H1 (cell line): Measurements from ENCODE around the gene BRPF3. TPM values are rescaled to one million over a fixed set of nuclear protein-coding genes. Genes with fewer than 3 reads are reported as not detected.

Source experiments
- CTCF ChIA-PET: fragments of 300-600 bp; sonication (Branson Sonifier 250); formaldehyde crosslinking; loops from one replicate; lab custom pipeline; 2021; ENCODE audit not compliant: partially characterized antibody; lab: Charles Lee
- POLR2A ChIA-PET: fragments of 300-600 bp; sonication (Branson Sonifier 250); formaldehyde crosslinking; loops from one replicate; lab custom pipeline; 2021; ENCODE audit warnings: inconsistent platforms; ENCODE audit not compliant: partially characterized antibody; lab: Charles Lee
- DNase-seq, 2 experiments: peaks; one replicate each; pipeline versions ENCODE4 v3.0.0 to v3.0.0-alpha.2; 2010 to 2022; ENCODE audit warnings: low spot score in 2 of 2, low read depth in 1 of 2, mixed read lengths in 1 of 2
- FAIRE-seq: peaks from 2 replicates; lab custom pipeline; 2011; peaks lifted over from hg19 to GRCh38; lab: Jason Lieb, UNC
- H2AFZ ChIP-seq: 2 replicates; pipeline ENCODE4 v1.8.1; 2012; ENCODE audit warnings: low read length, inconsistent platforms
- H2AK5ac ChIP-seq: 2 replicates; pipeline ENCODE4 v1.6.1; 2013; ENCODE audit warnings: low read depth, low read length
- H2BK120ac ChIP-seq: replicated peaks from 2 replicates; pipeline ENCODE3; 2013; ENCODE audit warnings: low read depth, low read length, inconsistent platforms
- H2BK12ac ChIP-seq: 2 replicates; pipeline ENCODE4 v1.6.1; 2013; ENCODE audit warnings: low read depth, low read length
- H2BK15ac ChIP-seq: 2 replicates; pipeline ENCODE4 v1.6.1; 2013; ENCODE audit warnings: low read length
- H2BK20ac ChIP-seq: 2 replicates; pipeline ENCODE4 v1.6.1; 2013; ENCODE audit warnings: low read length
- H2BK5ac ChIP-seq: 2 replicates; pipeline ENCODE4 v1.6.1; 2013; ENCODE audit warnings: low read depth, low read length
- H3K14ac ChIP-seq: 2 replicates; pipeline ENCODE4 v1.6.1; 2013; ENCODE audit warnings: inconsistent platforms; ENCODE audit not compliant: insufficient read length
- H3K18ac ChIP-seq: 2 replicates; pipeline ENCODE4 v1.6.1; 2013; ENCODE audit warnings: low read length; ENCODE audit errors: extremely low read depth
- H3K23ac ChIP-seq: 2 replicates; pipeline ENCODE4 v1.6.1; 2013; ENCODE audit warnings: inconsistent platforms; ENCODE audit not compliant: insufficient read length
- H3K23me2 ChIP-seq: 2 replicates; pipeline ENCODE4 v1.6.1; 2013; ENCODE audit warnings: low read depth, low read length
- H3K27ac ChIP-seq: 2 replicates; pipeline ENCODE4 v1.6.1; 2011; ENCODE audit warnings: low read depth, low read length, inconsistent platforms
- H3K27me3 ChIP-seq, 4 experiments: replicated peaks in 1 of 4; 1 replicate in 1 of 4; 2 replicates in 3 of 4; pipeline versions ENCODE4 v1.6.1 to v1.8.1; 2011 to 2013; ENCODE audit warnings: low read length in 3 of 4, mild to moderate bottlenecking in 3 of 4, inconsistent platforms in 2 of 4, mixed read lengths in 2 of 4, moderate library complexity in 1 of 4; ENCODE audit not compliant: control insufficient read depth in 3 of 4, insufficient read depth in 3 of 4; ENCODE audit errors: extremely low read depth in 1 of 4
- H3K36me3 ChIP-seq, 4 experiments: 2 replicates each; pipeline versions ENCODE4 v1.6.1 to v1.8.1; 2011 to 2013; ENCODE audit warnings: mild to moderate bottlenecking in 4 of 4, low read length in 3 of 4, moderate library complexity in 2 of 4, control low read depth in 1 of 4, inconsistent platforms in 1 of 4; ENCODE audit not compliant: insufficient read depth in 4 of 4, control insufficient read depth in 2 of 4
- H3K4ac ChIP-seq: replicated peaks from 2 replicates; pipeline ENCODE3; 2013; ENCODE audit warnings: low read length, low read depth, mixed read lengths, inconsistent platforms; ENCODE audit not compliant: insufficient read length
- H3K4me1 ChIP-seq, 4 experiments: replicated peaks in 1 of 4; 1 replicate in 1 of 4; 2 replicates in 3 of 4; pipeline versions ENCODE4 v1.6.1 to v1.8.1; 2011 to 2013; ENCODE audit warnings: low read length in 3 of 4, inconsistent platforms in 2 of 4, mixed read lengths in 1 of 4; ENCODE audit not compliant: insufficient read depth in 4 of 4, control insufficient read depth in 3 of 4
- H3K4me2 ChIP-seq, 2 experiments: 2 replicates each; pipeline versions ENCODE4 v1.6.1 to v1.8.1; 2011 to 2013; ENCODE audit warnings: low read depth in 2 of 2, low read length in 2 of 2, control low read depth in 1 of 2, inconsistent platforms in 1 of 2, mild to moderate bottlenecking in 1 of 2; ENCODE audit not compliant: insufficient read depth in 1 of 2
- H3K4me3 ChIP-seq, 4 experiments: fragments of 200-600, 300-600 bp in 1 of 4; sonication (generic), shearing (Covaris generic), sonication (Bioruptor Twin) in 1 of 4; 2 replicates each; pipeline versions ENCODE4 v1.5.1 to v1.8.1; 2011 to 2016; ENCODE audit warnings: low read length in 4 of 4, low read depth in 3 of 4, control low read depth in 2 of 4, inconsistent platforms in 2 of 4, mild to moderate bottlenecking in 2 of 4, mixed read lengths in 1 of 4, moderate library complexity in 1 of 4; ENCODE audit not compliant: insufficient read depth in 2 of 4; ENCODE audit errors: extremely low read depth in 1 of 4
- H3K56ac ChIP-seq: replicated peaks from 2 replicates; pipeline ENCODE3; 2013; ENCODE audit warnings: low read depth, mild to moderate bottlenecking, mixed read lengths, low read length, inconsistent platforms; ENCODE audit not compliant: insufficient read length
- H3K79me1 ChIP-seq: 2 replicates; pipeline ENCODE4 v1.6.1; 2013; ENCODE audit warnings: low read depth, low read length, control low read depth
- H3K79me2 ChIP-seq, 2 experiments: 2 replicates each; pipeline versions ENCODE4 v1.6.1 to v1.8.1; 2012 to 2013; ENCODE audit warnings: low read length in 2 of 2, mild to moderate bottlenecking in 2 of 2, inconsistent platforms in 1 of 2; ENCODE audit not compliant: insufficient read depth in 2 of 2, control insufficient read depth in 1 of 2
- H3K9ac ChIP-seq, 4 experiments: replicated peaks in 1 of 4; 1 replicate in 1 of 4; 2 replicates in 3 of 4; pipeline versions ENCODE4 v1.6.1 to v1.8.1; 2011 to 2013; ENCODE audit warnings: low read depth in 3 of 4, low read length in 3 of 4, control low read depth in 2 of 4, mild to moderate bottlenecking in 2 of 4, moderate library complexity in 2 of 4, inconsistent platforms in 1 of 4; ENCODE audit errors: extremely low read depth in 1 of 4
- H3K9me3 ChIP-seq, 2 experiments: 2 replicates each; pipeline versions ENCODE4 v1.6.1 to v1.8.1; 2012 to 2013; ENCODE audit warnings: mild to moderate bottlenecking in 2 of 2, moderate library complexity in 2 of 2, control low read depth in 1 of 2, inconsistent platforms in 1 of 2, low read depth in 1 of 2, low read length in 1 of 2, mixed read lengths in 1 of 2; ENCODE audit not compliant: insufficient read depth in 2 of 2
- H4K20me1 ChIP-seq, 2 experiments: replicated peaks in 1 of 2; 2 replicates each; pipeline versions ENCODE3 to v1.8.1; 2011 to 2013; ENCODE audit warnings: inconsistent platforms in 2 of 2, low read length in 2 of 2, mild to moderate bottlenecking in 1 of 2; ENCODE audit not compliant: insufficient read depth in 2 of 2, control insufficient read depth in 1 of 2
- H4K5ac ChIP-seq: 2 replicates; pipeline ENCODE4 v1.6.1; 2013; ENCODE audit warnings: low read length, low read depth, mixed read lengths, inconsistent platforms; ENCODE audit not compliant: insufficient read length
- H4K8ac ChIP-seq: 2 replicates; pipeline ENCODE4 v1.8.0; 2013; ENCODE audit warnings: mild to moderate bottlenecking, moderate library complexity, low read length, inconsistent platforms; ENCODE audit not compliant: insufficient read depth; ENCODE audit errors: extremely low read depth
- H4K91ac ChIP-seq: replicated peaks from 2 replicates; pipeline ENCODE3; 2013; ENCODE audit warnings: low read length, mixed read lengths, inconsistent platforms; ENCODE audit not compliant: insufficient read length
- HDAC6 ChIP-seq: IDR thresholded peaks from one replicate; pipeline ENCODE4 v1.7.1; 2012; ENCODE audit warnings: low read depth, mild to moderate bottlenecking, inconsistent platforms, low read length, moderate library complexity
- WGBS, 2 experiments: shearing (Covaris generic) in 1 of 2; methylation state at CpG; one replicate each; pipeline versions ENCODE4 v1.1.6 to v1.1.7; 2013 to 2015; ENCODE audit warnings: low lambda C conversion rate in 2 of 2, mixed read lengths in 2 of 2, inconsistent platforms in 1 of 2, low coverage in 1 of 2, missing lambda C conversion rate in 1 of 2; ENCODE audit not compliant: insufficient replicate concordance in 2 of 2, insufficient coverage in 1 of 2, insufficient read length in 1 of 2; ENCODE audit errors: extremely low coverage in 1 of 2, missing lambda C conversion rate in 1 of 2; 5-methylcytosine and 5-hydroxymethylcytosine counted together
- polyA plus RNA-seq, 7 experiments: library from polyadenylated mRNA; depleted of rRNA in 3 of 7; stranded (reverse) in 5 of 7; unstranded in 2 of 7; fragments of >200 nt in 5 of 7; fragments of 200-250 nt in 2 of 7; gene quantifications; 1 replicate in 5 of 7; 2 replicates in 1 of 7; 4 replicates in 1 of 7; pipeline versions ENCODE4 v1.2.1 to v1.2.3, GENCODE V29; 2011 to 2013; ENCODE audit warnings: missing spikeins in 2 of 7, mixed read lengths in 2 of 7
- total RNA-seq: library from RNA; stranded (reverse); fragmentation: NEBNext Ultra II Directional; extraction: Animal tissue kit (Norgen Biotek cat#: 25700); gene quantifications from 2 replicates; pipeline ENCODE4 v1.2.1, GENCODE V29; 2021

BRPF3 gene
- total and polyA plus RNA-seq, 2 of the 8 experiments (the other 6 are each of a cell fraction or from before 2014, with no cell fraction given) = 26.0 to 37.5 TPM

GRCh38 chr6:36202101-36202500 lies 5.6 kb downstream of the BRPF3 start:
- no peak overlapping the region for H3K4me2 ChIP-seq
- no peak overlapping the region for H3K23ac ChIP-seq
- H2BK120ac ChIP-seq = no peak overlapping the region
- H3K27me3 ChIP-seq = no peaks in the 10 kb centered on the region
- no peak for FAIRE-seq
- H3K14ac ChIP-seq = no peak overlapping the region
- no peak overlapping the region for H3K9ac ChIP-seq
- peaks cover 24% of the 10 kb centered on the region for H3K79me1 ChIP-seq
- no peak overlapping the region for H2AK5ac ChIP-seq
- no peak overlapping the region for H2BK20ac ChIP-seq
- H3K27ac ChIP-seq = no peak overlapping the region
- no peak overlapping the region for H2BK12ac ChIP-seq
- H4K8ac ChIP-seq = no peak overlapping the region
- H2BK15ac ChIP-seq = no peak overlapping the region
- no peak for DNase-seq
- no peak overlapping the region for H4K91ac ChIP-seq
- H4K5ac ChIP-seq = no peak overlapping the region
- H2BK5ac ChIP-seq = no peak overlapping the region
- H3K56ac ChIP-seq = no peak overlapping the region
- H3K79me2 ChIP-seq = peaks cover 0 to 69% of the 10 kb centered on the region in 2 experiments; a peak in 3 of 4 replicates
- H4K20me1 ChIP-seq = peaks cover 0 to 13% of the 10 kb centered on the region in 2 experiments
- POLR2A ChIA-PET = interaction anchor here (1.3 kb wide), 1 partner anchor 10 kb away, joined by 5 read pairs; no protein-coding TSS in a partner anchor
- peaks cover 0 to 3% (median 1%) of the 10 kb centered on the region in 4 experiments; a peak in 3 of 7 replicates for H3K4me1 ChIP-seq
- no peaks in the 10 kb centered on the region for H3K9me3 ChIP-seq
- H3K4me3 ChIP-seq = no peak overlapping the region
- H3K18ac ChIP-seq = no peak overlapping the region
- CTCF ChIA-PET = interaction anchor here (0.6 to 1.4 kb wide), 3 partner anchors 14 to 91 kb away, joined by 3 to 4 read pairs (median 3); no protein-coding TSS in a partner anchor
- no peak overlapping the region for H3K4ac ChIP-seq
- 86% methylated on average over 4 of the region's 4 CpGs; no CpG with 5 or more reads in 1 of the 2 experiments for WGBS, 2 experiments
- H3K36me3 ChIP-seq = peaks cover 13 to 64% (median 38%) of the 10 kb centered on the region in 4 experiments
- no peak overlapping the region for H2AFZ ChIP-seq
- peaks cover 2% of the 10 kb centered on the region; the same call in 1 of the 2 replicates for H3K23me2 ChIP-seq
- TF ChIP-seq HDAC6 = no peak
